ENCODE measurements around the gene MXI1.
"Not testable (repeated sequence)": the region's sequence is repeated elsewhere in the genome, so short reads cannot be mapped to it uniquely, and the experiment has no call there.

The MXI1 gene

GRCh38 chr10:110242511-110242910 is 35.1 kb downstream of the MXI1 start:
- no peak for DNase-seq

GRCh38 chr10:110244550-110244949 is 37.1 kb downstream of the MXI1 start:
- DNase-seq = no peak

GRCh38 chr10:110247833-110248232 is 40.4 kb downstream of the MXI1 start:
- not testable (repeated sequence) for DNase-seq

- not testable (repeated sequence) for DNase-seq
Measured at GRCh38 chr10:110249489-110249888, 42.1 kb downstream of the MXI1 start.

- DNase-seq = not testable (repeated sequence)
Measured at GRCh38 chr10:110251392-110251791, 44.0 kb downstream of the MXI1 start.

GRCh38 chr10:110252151-110252550 is 44.7 kb downstream of the MXI1 start:
- no peak for DNase-seq

- DNase-seq = no peak
Measured at GRCh38 chr10:110254467-110254866, 47.1 kb downstream of the MXI1 start.

- no peak for DNase-seq
Measured at GRCh38 chr10:110258542-110258941, 51.1 kb downstream of the MXI1 start.

GRCh38 chr10:110259317-110259716 is 51.9 kb downstream of the MXI1 start:
- DNase-seq = no peak

GRCh38 chr10:110260746-110261477 is 53.5 kb downstream of the MXI1 start:
- DNase-seq = no peak

GRCh38 chr10:110263164-110263563 is 55.8 kb downstream of the MXI1 start:
- DNase-seq = no peak

- no peak for DNase-seq
Measured at GRCh38 chr10:110265573-110266193, 58.3 kb downstream of the MXI1 start.

GRCh38 chr10:110267276-110267675 is 59.9 kb downstream of the MXI1 start:
- no peak for DNase-seq

GRCh38 chr10:110268442-110268841 is 61.0 kb downstream of the MXI1 start:
- DNase-seq = no peak

GRCh38 chr10:110268971-110269370 is 61.6 kb downstream of the MXI1 start:
- DNase-seq = peak in 1 of 2 donors; percentile 66

- DNase-seq = peak; percentile 40 to 94
Measured at GRCh38 chr10:110269374-110270318, 62.2 kb downstream of the MXI1 start.

GRCh38 chr10:110272995-110273394 is 65.6 kb downstream of the MXI1 start:
- DNase-seq = not testable (repeated sequence)

- peak in 1 of 2 donors; percentile 10 for DNase-seq
Measured at GRCh38 chr10:110273474-110273873, 66.1 kb downstream of the MXI1 start.

- no peak for DNase-seq
Measured at GRCh38 chr10:110274072-110274627, 66.7 kb downstream of the MXI1 start.

GRCh38 chr10:110274647-110275046 is 67.2 kb downstream of the MXI1 start:
- DNase-seq = no peak

GRCh38 chr10:110275128-110275729 is 67.8 kb downstream of the MXI1 start:
- no peak for DNase-seq

- DNase-seq = no peak
Measured at GRCh38 chr10:110276603-110277002, 69.2 kb downstream of the MXI1 start.

- no peak for DNase-seq
Measured at GRCh38 chr10:110277591-110277990, 70.2 kb downstream of the MXI1 start.

Measured in hippocampal formation (tissue), 2 donors.